Stimulated activated CD4-positive, alpha-beta T cell treated with anti-CD3 and anti-CD28 coated beads, Interleukin-15, amount 100 ng/mL, for 48 hours (primary cell): ENCODE measurements around the gene ZNF441.
A peak's percentile ranks its signal among the peaks of the same experiment; 100 is the strongest.
"Not testable (repeated sequence)": the region's sequence is repeated elsewhere in the genome, so short reads cannot be mapped to it uniquely, and the experiment has no call there.

Experiments
- DNase-seq, 2 donors: peaks; one replicate each; pipeline ENCODE4 v3.0.0-alpha.2; 2020; ENCODE audit warnings: low read depth in 2 of 2

The ZNF441 gene

GRCh38 chr19:11780431-11781020 lies 13.7 kb downstream of the ZNF441 start:
- DNase-seq = no peak

GRCh38 chr19:11781295-11782057 lies 14.7 kb downstream of the ZNF441 start:
- no peak for DNase-seq

- no peak for DNase-seq
Measured at GRCh38 chr19:11783767-11784166, 17.0 kb downstream of the ZNF441 start.

GRCh38 chr19:11784356-11784755 lies 17.6 kb downstream of the ZNF441 start:
- DNase-seq = no peak

GRCh38 chr19:11787536-11787935 lies 20.7 kb downstream of the ZNF441 start:
- DNase-seq = no peak

GRCh38 chr19:11792942-11793341 lies 26.1 kb downstream of the ZNF441 start:
- DNase-seq = no peak

GRCh38 chr19:11797491-11797890 lies 30.7 kb downstream of the ZNF441 start:
- DNase-seq = peak; percentile 62 to 72

- DNase-seq = peak; percentile 79 to 85
Measured at GRCh38 chr19:11798391-11799330, 31.9 kb downstream of the ZNF441 start, which contains the start of gene ZNF491. TSS of gene ZNF491 (plus strand) at chr19:11798523. CDS start at chr19:11805954, 7,431 bp downstream.

- DNase-seq = no peak
Measured at GRCh38 chr19:11806354-11807098, 39.7 kb downstream of the ZNF441 start.

GRCh38 chr19:11807099-11807380 lies 40.2 kb downstream of the ZNF441 start:
- no peak for DNase-seq

GRCh38 chr19:11813703-11814028 lies 46.9 kb downstream of the ZNF441 start:
- no peak for DNase-seq

GRCh38 chr19:11814029-11814699 lies 47.4 kb downstream of the ZNF441 start, which contains the start of gene ZNF440:
TSS of gene ZNF440 (plus strand) at chr19:11814273. CDS start at chr19:11814448, 175 bp downstream.
- peak; percentile 74 to 85 for DNase-seq

- no peak for DNase-seq
Measured at GRCh38 chr19:11814700-11815035, 47.9 kb downstream of the ZNF441 start.

- DNase-seq = no peak
Measured at GRCh38 chr19:11821474-11822109, 54.8 kb downstream of the ZNF441 start.

GRCh38 chr19:11828957-11829876 lies 62.4 kb downstream of the ZNF441 start:
- not testable (repeated sequence) for DNase-seq

- no peak for DNase-seq
Measured at GRCh38 chr19:11832253-11832912, 65.6 kb downstream of the ZNF441 start.

- DNase-seq = no peak
Measured at GRCh38 chr19:11833541-11833940, 66.7 kb downstream of the ZNF441 start.
